PC-9 (cell line): ENCODE measurements around the gene CNTNAP2. TPM values are rescaled to one million over a fixed set of nuclear protein-coding genes. Genes with fewer than 3 reads are reported as not detected.

ENCODE experiments used
- BruUV-seq: library from RNA; stranded (reverse); fragments of 400-500 nt; replicated peaks from 2 replicates; lab custom pipeline; 2021; lab: Mats Ljungman, UMichigan
- CTCF ChIA-PET: fragments of 300-600 bp; sonication (Branson Sonifier 250); formaldehyde crosslinking; loops from one replicate; lab custom pipeline; 2022; ENCODE audit warnings: antibody characterized with exemption; lab: Charles Lee
- POLR2A ChIA-PET: fragments of 300-600 bp; sonication (Branson Sonifier 250); formaldehyde crosslinking; loops from one replicate; lab custom pipeline; 2022; ENCODE audit warnings: antibody characterized with exemption; ENCODE audit not compliant: unreplicated experiment; lab: Charles Lee
- DNase-seq, 2 experiments: peaks; one replicate each; pipeline versions ENCODE4 v3.0.0 to v3.0.0-alpha.2; 2015 to 2022; ENCODE audit warnings: mixed read lengths in 1 of 2
- H2AFZ ChIP-seq: fragments of 200-600 bp; sonication (generic); 2 replicates; pipeline ENCODE4 v1.8.1; 2017; ENCODE audit warnings: antibody characterized with exemption
- H3F3A ChIP-seq: fragments of 200-600 bp; sonication (generic); 2 replicates; pipeline ENCODE4 v1.8.1; 2017; ENCODE audit warnings: antibody characterized with exemption, mild to moderate bottlenecking, low read depth; ENCODE audit not compliant: insufficient read depth
- H3K27ac ChIP-seq: fragments of 200-600 bp; sonication (generic); 2 replicates; pipeline ENCODE4 v1.6.1; 2016; ENCODE audit warnings: mixed run types
- H3K27me3 ChIP-seq: fragments of 200-600 bp; sonication (generic); 2 replicates; pipeline ENCODE4 v1.6.1; 2016; ENCODE audit warnings: low read depth, mixed run types; ENCODE audit not compliant: insufficient read depth
- H3K36me3 ChIP-seq: fragments of 200-600 bp; sonication (generic); 2 replicates; pipeline ENCODE4 v1.6.1; 2016; ENCODE audit warnings: low read depth, mixed run types
- H3K4me1 ChIP-seq: fragments of 200-600 bp; sonication (generic); replicated peaks from 2 replicates; pipeline ENCODE4 v1.6.1; 2016; ENCODE audit warnings: mixed run types; ENCODE audit not compliant: insufficient read depth
- H3K4me2 ChIP-seq: fragments of 200-600 bp; sonication (generic); 2 replicates; pipeline ENCODE4 v1.6.1; 2017; ENCODE audit warnings: mixed run types
- H3K4me3 ChIP-seq: fragments of 200-600 bp; sonication (generic); 2 replicates; pipeline ENCODE4 v1.6.1; 2016; ENCODE audit warnings: mixed run types
- H3K79me2 ChIP-seq: fragments of 200-600 bp; sonication (generic); 2 replicates; pipeline ENCODE4 v1.6.1; 2017; ENCODE audit warnings: low read depth, mixed run types
- H3K9me2 ChIP-seq: fragments of 200-600 bp; sonication (generic); 2 replicates; pipeline ENCODE4 v1.8.1; 2017; ENCODE audit warnings: mild to moderate bottlenecking; ENCODE audit not compliant: insufficient read depth
- H3K9me3 ChIP-seq: fragments of 200-600 bp; sonication (generic); 2 replicates; pipeline ENCODE4 v1.8.1; 2016; ENCODE audit warnings: low read depth; ENCODE audit not compliant: insufficient read depth
- H4K20me1 ChIP-seq: fragments of 200-600 bp; sonication (generic); 2 replicates; pipeline ENCODE4 v1.8.1; 2017; ENCODE audit not compliant: insufficient read depth
- CTCF ChIP-seq: fragments of 200-600 bp; sonication (generic); conservative IDR thresholded peaks from 2 replicates; pipeline ENCODE4 v1.6.1; 2017; ENCODE audit warnings: mixed run types, antibody characterized with exemption, mild to moderate bottlenecking, moderate library complexity
- EZH2 ChIP-seq: fragments of 200-600 bp; sonication (generic); IDR thresholded peaks from 2 replicates; pipeline ENCODE4 v1.8.0; 2017; ENCODE audit warnings: antibody characterized with exemption, low read depth
- intact Hi-C: fragments of 100-400 bp; cut with micrococcal nuclease; formaldehyde crosslinking; loops from one replicate; pipeline ENCODE4 v1.10.0; 2022; ENCODE audit not compliant: unreplicated experiment
- total RNA-seq: library from RNA; stranded (reverse); gene quantifications from 2 replicates; pipeline ENCODE4 v1.2.3, GENCODE V29; 2021

Gene CNTNAP2
- total RNA-seq, 1 experiment from 2014 or later: not detected

GRCh38 chr7:147813316-147813715 is 1696.7 kb downstream of the CNTNAP2 start:
- Histone ChIP-seq H3K79me2 (no peaks in the 10 kb centered on the region), H3K4me3 (no peak overlapping the region), H3K9me3 (no peaks in the 10 kb centered on the region), H3K4me1 (no peaks in the 10 kb centered on the region), H3K27me3 (no peaks in the 10 kb centered on the region), H3K36me3 (no peaks in the 10 kb centered on the region), H2AFZ (no peak overlapping the region), H3K27ac (no peak overlapping the region), H3F3A (no peaks in the 10 kb centered on the region), H3K4me2 (no peak overlapping the region), H4K20me1 (0 out of 2 replicates have a peak, but pooled peaks cover 7% of the 10 kb centered on the region), H3K9me2 (no peaks in the 10 kb centered on the region)
- TF ChIP-seq CTCF: no peak
- no peak for TF ChIP-seq EZH2
- POLR2A ChIA-PET: no interaction called here
- CTCF ChIA-PET: no interaction called here
- no peak for DNase-seq
- no TSS peak for BruUV-seq
- intact Hi-C loops: no loop called here

DNA sequence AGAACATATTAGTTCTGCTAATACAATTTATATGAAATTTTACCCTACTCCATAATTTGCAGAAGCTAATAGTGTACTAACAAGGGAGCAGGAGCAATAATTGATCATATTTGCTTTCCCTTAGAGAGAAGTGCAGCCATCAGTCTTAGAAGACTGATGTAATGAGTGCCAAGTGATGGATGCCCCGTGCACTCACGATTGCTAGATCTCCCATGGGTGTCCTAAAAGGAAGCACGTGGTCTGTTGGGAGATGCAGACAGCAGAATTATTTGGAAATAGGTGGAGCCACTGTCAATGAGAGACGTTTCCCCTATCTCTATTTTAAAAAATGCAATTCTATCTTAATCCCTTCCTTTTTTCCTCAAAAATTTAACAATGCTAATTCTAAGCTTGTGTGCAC is 1701.7 kb downstream of the CNTNAP2 start:
- no peaks in the 10 kb centered on the region for H3F3A ChIP-seq
- no peak overlapping the region for H2AFZ ChIP-seq
- H3K27ac ChIP-seq: no peak overlapping the region
- CTCF ChIA-PET: no interaction called here
- H3K27me3 ChIP-seq: no peaks in the 10 kb centered on the region
- H3K79me2 ChIP-seq: no peaks in the 10 kb centered on the region
- H3K9me2 ChIP-seq: no peaks in the 10 kb centered on the region
- POLR2A ChIA-PET: no interaction called here
- TF ChIP-seq EZH2 (no peak), CTCF (no peak)
- H3K36me3 ChIP-seq: no peaks in the 10 kb centered on the region
- H3K4me1 ChIP-seq: no peaks in the 10 kb centered on the region
- no peak overlapping the region for H3K4me3 ChIP-seq
- BruUV-seq: no TSS peak
- H3K4me2 ChIP-seq: no peak overlapping the region
- H3K9me3 ChIP-seq: no peaks in the 10 kb centered on the region
- no peak for DNase-seq
- intact Hi-C loops: no loop called here
- H4K20me1 ChIP-seq: 0 out of 2 replicates have a peak, but pooled peaks cover 7% of the 10 kb centered on the region

DNA sequence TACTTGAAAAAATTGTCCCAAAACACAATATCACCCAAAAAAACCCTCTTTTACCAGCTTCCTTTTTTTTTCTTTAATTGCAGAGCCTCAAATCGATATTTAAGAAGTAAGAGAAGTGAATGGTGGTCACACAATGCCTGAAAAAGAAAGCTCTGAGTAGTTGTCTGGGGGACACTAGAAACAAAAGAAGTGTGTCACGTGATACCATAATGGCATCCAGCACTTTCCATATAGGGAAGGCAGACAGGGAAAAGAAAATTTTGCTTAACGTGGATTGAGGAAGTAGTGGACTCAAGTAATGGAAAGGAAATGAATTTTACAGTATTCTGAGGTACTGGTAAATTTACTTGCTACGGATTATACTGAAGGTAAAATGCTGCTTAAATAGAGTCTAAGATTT is 1708.1 kb downstream of the CNTNAP2 start:
- Histone ChIP-seq H3K9me3 (no peaks in the 10 kb centered on the region), H4K20me1 (no peaks in the 10 kb centered on the region), H3K36me3 (no peaks in the 10 kb centered on the region), H3F3A (no peaks in the 10 kb centered on the region), H3K27ac (no peak overlapping the region), H3K79me2 (no peaks in the 10 kb centered on the region), H3K27me3 (no peaks in the 10 kb centered on the region), H3K9me2 (no peaks in the 10 kb centered on the region), H3K4me2 (no peak overlapping the region), H3K4me1 (no peaks in the 10 kb centered on the region), H2AFZ (no peak overlapping the region), H3K4me3 (no peak overlapping the region)
- POLR2A ChIA-PET: no interaction called here
- CTCF ChIA-PET: no interaction called here
- no peak for DNase-seq
- BruUV-seq: no TSS peak
- intact Hi-C loops: no loop called here
- TF ChIP-seq EZH2 (no peak), CTCF (no peak)
